CD4-positive, alpha-beta T cell treated with Interleukin-2 at 100 ng/mL for 4 hours (primary cell): ENCODE data around the gene PIP4K2B.

Source experiments
- DNase-seq: peaks from one replicate; pipeline ENCODE4 v3.0.0-alpha.2; 2020; ENCODE audit warnings: low spot score

PIP4K2B gene

GRCh38 chr17:38746004-38746848, 53.1 kb downstream of the PIP4K2B start:
- no peak for DNase-seq

GRCh38 chr17:38745545-38745944, 53.8 kb downstream of the PIP4K2B start:
- no peak for DNase-seq

- no peak for DNase-seq
Observed at GRCh38 chr17:38743556-38744171, 55.7 kb downstream of the PIP4K2B start.

GRCh38 chr17:38742411-38743308, 56.7 kb downstream of the PIP4K2B start:
- DNase-seq: no peak

GRCh38 chr17:38741921-38742410, 57.4 kb downstream of the PIP4K2B start:
- DNase-seq: no peak

GRCh38 chr17:38741461-38741860, 57.9 kb downstream of the PIP4K2B start:
- DNase-seq: no peak

- no peak for DNase-seq
Observed at GRCh38 chr17:38740806-38741205, 58.5 kb downstream of the PIP4K2B start.

GRCh38 chr17:38740044-38740443, 59.3 kb downstream of the PIP4K2B start:
- DNase-seq: no peak

GRCh38 chr17:38739305-38739704, 60.1 kb downstream of the PIP4K2B start:
- no peak for DNase-seq

- DNase-seq: no peak
Observed at GRCh38 chr17:38738686-38739085, 60.7 kb downstream of the PIP4K2B start.

- no peak for DNase-seq
Observed at GRCh38 chr17:38738007-38738662, 61.2 kb downstream of the PIP4K2B start.

- DNase-seq: peak; percentile 72
Observed at GRCh38 chr17:38735161-38735997, 64.0 kb downstream of the PIP4K2B start.

- peak; percentile 41 for DNase-seq
Observed at GRCh38 chr17:38733982-38734973, 65.1 kb downstream of the PIP4K2B start.

- DNase-seq: no peak
Observed at GRCh38 chr17:38733282-38733981, 65.9 kb downstream of the PIP4K2B start.

GRCh38 chr17:38732376-38733281, 66.7 kb downstream of the PIP4K2B start:
- DNase-seq: no peak

- no peak for DNase-seq
Observed at GRCh38 chr17:38731526-38732294, 67.6 kb downstream of the PIP4K2B start.
